SU-DHL-6 (cell line): ENCODE data around the gene SLC9A9.

Experiments
- CTCF ChIP-seq: fragments of 200-600 bp; sonication (generic); IDR thresholded peaks from one replicate; pipeline ENCODE4 v1.5.1; 2017; ENCODE audit warnings: antibody characterized with exemption, mild to moderate bottlenecking, low read length, moderate library complexity; ENCODE audit not compliant: insufficient read depth, poor library complexity, severe bottlenecking
- EZH2phosphoT487 ChIP-seq: fragments of 200-600 bp; sonication (generic), shearing (Covaris generic); conservative IDR thresholded peaks from 2 replicates; pipeline ENCODE4 v1.6.1; 2018; ENCODE audit warnings: mild to moderate bottlenecking, antibody characterized with exemption, low read length, moderate library complexity, mixed read lengths

GRCh38 chr3:143652118-143652517, 196.2 kb downstream of the SLC9A9 start:
- no peak for TF ChIP-seq CTCF
- TF ChIP-seq EZH2phosphoT487: no peak
